PC-3 (cell line): ENCODE measurements around the gene CARD19. TPM values are rescaled to one million over a fixed set of nuclear protein-coding genes. Genes with fewer than 3 reads are reported as not detected.

Experiments
- ATAC-seq: fragments of 200-7000 bp; cut with Tn5 transposase; 2 replicates; pipeline ENCODE4 v1.9.1; 2020; ENCODE audit warnings: mild to moderate bottlenecking, moderate library complexity
- BruUV-seq: library from RNA; stranded (reverse); fragments of 400-500 nt; replicated peaks from 2 replicates; lab custom pipeline; 2021; lab: Mats Ljungman, UMichigan
- CTCF ChIA-PET: fragments of 300-600 bp; sonication (Branson Sonifier 250); formaldehyde crosslinking; loops from one replicate; lab custom pipeline; 2022; ENCODE audit warnings: antibody characterized with exemption; lab: Charles Lee
- POLR2A ChIA-PET: fragments of 300-600 bp; sonication (Branson Sonifier 250); formaldehyde crosslinking; loops from one replicate; lab custom pipeline; 2022; ENCODE audit warnings: antibody characterized with exemption; ENCODE audit not compliant: unreplicated experiment; lab: Charles Lee
- DNase-seq: peaks from one replicate; pipeline ENCODE4 v3.0.0-alpha.2; 2015
- H2AFZ ChIP-seq: fragments of 300-600 bp; sonication (generic); 2 replicates; pipeline ENCODE4 v1.6.0; 2016; ENCODE audit warnings: antibody characterized with exemption, low read length
- H3F3A ChIP-seq: fragments of 300-600 bp; sonication (generic); one replicate; pipeline ENCODE4 v1.6.0; 2017; ENCODE audit warnings: antibody characterized with exemption, low read length, control low read depth, mild to moderate bottlenecking; ENCODE audit not compliant: unreplicated experiment
- H3K27ac ChIP-seq: fragments of 300-600 bp; sonication (generic); 2 replicates; pipeline ENCODE4 v1.5.1; 2016; ENCODE audit warnings: mild to moderate bottlenecking, low read length
- H3K27me3 ChIP-seq: fragments of 300-600 bp; sonication (generic); 2 replicates; pipeline ENCODE4 v1.6.1; 2016; ENCODE audit warnings: low read length, mixed read lengths
- H3K36me3 ChIP-seq: fragments of 300-600 bp; sonication (generic); 2 replicates; pipeline ENCODE4 v1.6.1; 2016; ENCODE audit warnings: low read depth, mixed run types, low read length, mixed read lengths
- H3K4me1 ChIP-seq: fragments of 300-600 bp; sonication (generic); 2 replicates; pipeline ENCODE4 v1.5.1; 2016; ENCODE audit warnings: low read length; ENCODE audit not compliant: insufficient read depth
- H3K4me2 ChIP-seq: fragments of 300-600 bp; sonication (generic); 2 replicates; pipeline ENCODE4 v1.6.0; 2016; ENCODE audit warnings: low read length
- H3K4me3 ChIP-seq: fragments of 300-600 bp; sonication (generic); 2 replicates; pipeline ENCODE4 v1.5.1; 2016; ENCODE audit warnings: mild to moderate bottlenecking, low read length, mixed read lengths
- H3K79me2 ChIP-seq: fragments of 300-600 bp; sonication (generic); 2 replicates; pipeline ENCODE4 v1.6.1; 2017; ENCODE audit warnings: low read length, mixed read lengths
- H3K9ac ChIP-seq: fragments of 300-600 bp; sonication (generic); 2 replicates; pipeline ENCODE4 v1.6.0; 2016; ENCODE audit warnings: mild to moderate bottlenecking, low read length
- H3K9me2 ChIP-seq: fragments of 300-600 bp; sonication (generic); replicated peaks from 2 replicates; pipeline ENCODE4 v1.6.1; 2016; ENCODE audit warnings: mixed run types, low read length, mixed read lengths
- H3K9me3 ChIP-seq: fragments of 300-600 bp; sonication (generic); 2 replicates; pipeline ENCODE4 v1.6.1; 2016; ENCODE audit warnings: low read length, mixed read lengths
- H4K20me1 ChIP-seq: fragments of 300-600 bp; sonication (generic); 2 replicates; pipeline ENCODE4 v1.6.1; 2016; ENCODE audit warnings: low read length, mixed read lengths
- CTCF ChIP-seq: fragments of 300-600 bp; sonication (generic); conservative IDR thresholded peaks from 2 replicates; pipeline ENCODE4 v1.5.1; 2017; ENCODE audit warnings: antibody characterized with exemption, low read depth, mild to moderate bottlenecking, low read length
- EZH2 ChIP-seq: fragments of 300-600 bp; sonication (generic); IDR thresholded peaks from one replicate; pipeline ENCODE4 v1.6.1; 2017; ENCODE audit warnings: antibody characterized with exemption, mild to moderate bottlenecking, low read length; ENCODE audit not compliant: unreplicated experiment
- EZH2phosphoT487 ChIP-seq: fragments of 300-600 bp; sonication (generic); IDR thresholded peaks from 2 replicates; pipeline ENCODE4 v1.6.1; 2018; ENCODE audit warnings: mild to moderate bottlenecking, antibody characterized with exemption, low read length, borderline replicate concordance
- intact Hi-C: fragments of 100-400 bp; cut with micrococcal nuclease; formaldehyde crosslinking; loops from 2 replicates; pipeline ENCODE4 v1.9.0; 2023
- total RNA-seq: library from RNA; depleted of rRNA; stranded (reverse); fragments of >200 nt; gene quantifications from 2 replicates; pipeline ENCODE4 v1.2.3, GENCODE V29; 2014

Gene CARD19
- total RNA-seq, 1 experiment from 2014 or later, result 68.6 TPM

DNA sequence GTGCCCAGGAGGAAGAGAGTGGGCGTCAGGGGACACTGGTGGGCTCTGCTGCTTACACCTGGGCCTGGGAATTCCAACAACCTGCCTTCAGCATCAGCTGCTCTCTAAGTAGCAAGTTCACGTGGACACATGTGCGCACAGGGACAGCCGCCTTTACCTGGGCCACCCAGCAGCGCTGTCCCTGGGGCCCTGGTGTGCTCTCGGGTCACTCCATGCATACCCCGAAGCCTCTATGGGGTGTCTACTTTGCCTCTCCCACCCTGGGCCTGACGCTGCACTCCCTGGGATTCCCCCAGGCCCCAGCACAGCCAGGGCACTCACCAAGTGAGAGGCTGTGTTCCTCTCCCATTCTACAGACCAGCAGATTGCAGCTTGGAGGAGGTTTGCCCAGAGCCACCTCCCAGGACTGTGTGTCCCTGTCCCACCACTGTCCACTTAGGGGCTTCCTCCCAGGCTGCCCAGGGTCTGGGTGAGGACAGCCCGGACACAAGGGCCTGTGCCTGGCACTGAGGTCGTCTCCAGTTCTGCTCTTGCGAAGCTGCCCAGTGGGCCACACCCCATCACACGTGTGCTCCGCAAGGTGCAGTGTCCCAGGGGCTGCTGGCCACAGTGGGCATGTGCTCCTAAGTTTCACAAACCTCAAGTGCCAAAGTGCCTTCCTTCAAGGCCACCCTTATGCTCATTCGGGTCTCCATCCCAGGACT is 32.1 kb downstream of the CARD19 start:
- POLR2A ChIA-PET, result no interaction called here
- BruUV-seq, result no TSS peak

GRCh38 chr9:93128715-93129224 is 32.8 kb downstream of the CARD19 start:
- ChIA-PET CTCF (no interaction called here), POLR2A (no interaction called here)
- Histone ChIP-seq H3K27ac (no peak overlapping the region), H3K9me2 (no peaks in the 10 kb centered on the region), H4K20me1 (no peaks in the 10 kb centered on the region), H3K4me1 (peaks cover 13% of the 10 kb centered on the region), H3F3A (no peaks in the 10 kb centered on the region), H3K4me3 (no peak overlapping the region), H3K79me2 (peaks cover 23% of the 10 kb centered on the region), H3K36me3 (no peaks in the 10 kb centered on the region), H2AFZ (no peak overlapping the region), H3K27me3 (no peaks in the 10 kb centered on the region), H3K4me2 (no peak overlapping the region), H3K9me3 (no peaks in the 10 kb centered on the region), H3K9ac (no peak overlapping the region)
- no peak for TF ChIP-seq EZH2
- TF ChIP-seq CTCF, result no peak
- TF ChIP-seq EZH2phosphoT487, result no peak
- ATAC-seq, result no peak
- DNase-seq, result no peak
- intact Hi-C loops, result no loop called here
- no TSS peak for BruUV-seq

More for the DNA sequence above, 32.1 kb downstream of the CARD19 start:
- Histone ChIP-seq H3K9ac (no peak overlapping the region), H3K27ac (no peak overlapping the region), H3F3A (no peaks in the 10 kb centered on the region), H3K27me3 (no peaks in the 10 kb centered on the region), H3K79me2 (peaks cover 17% of the 10 kb centered on the region), H3K4me2 (no peak overlapping the region), H3K4me1 (peaks cover 11% of the 10 kb centered on the region), H2AFZ (no peak overlapping the region), H3K36me3 (no peaks in the 10 kb centered on the region), H3K4me3 (no peak overlapping the region), H4K20me1 (no peaks in the 10 kb centered on the region), H3K9me2 (no peaks in the 10 kb centered on the region), H3K9me3 (no peaks in the 10 kb centered on the region)
- TF ChIP-seq CTCF, result no peak
- no peak for TF ChIP-seq EZH2
- no peak for TF ChIP-seq EZH2phosphoT487
- DNase-seq, result no peak
- no peak for ATAC-seq
- intact Hi-C loops, result no loop called here
- CTCF ChIA-PET, result no interaction called here

- Histone ChIP-seq H3K4me3 (no peak overlapping the region), H3K9me3 (no peaks in the 10 kb centered on the region), H3K27ac (no peak overlapping the region), H3K4me1 (peaks cover 13% of the 10 kb centered on the region), H2AFZ (no peak overlapping the region), H3K9ac (no peak overlapping the region), H3K79me2 (peaks cover 23% of the 10 kb centered on the region), H3K4me2 (no peak overlapping the region), H3K27me3 (no peaks in the 10 kb centered on the region), H3K9me2 (no peaks in the 10 kb centered on the region), H3F3A (no peaks in the 10 kb centered on the region), H4K20me1 (no peaks in the 10 kb centered on the region), H3K36me3 (no peaks in the 10 kb centered on the region)
- ATAC-seq, result no peak
- DNase-seq, result no peak
- POLR2A ChIA-PET, result no interaction called here
- CTCF ChIA-PET, result no interaction called here
- no TSS peak for BruUV-seq
- intact Hi-C loops, result no loop called here
- no peak for TF ChIP-seq EZH2phosphoT487
- TF ChIP-seq CTCF, result no peak
- TF ChIP-seq EZH2, result no peak
Observed at GRCh38 chr9:93129286-93129685, 33.3 kb downstream of the CARD19 start.
